OCI-LY1 (cell line): ENCODE results near the gene IMMT.

Experiments used
- H2AFZ ChIP-seq: fragments of 200-600 bp; sonication (generic), shearing (Covaris generic); 2 replicates; pipeline ENCODE4 v1.6.0; 2014; ENCODE audit warnings: antibody characterized with exemption, mild to moderate bottlenecking, low read length
- H3F3A ChIP-seq: fragments of 200-600 bp; sonication (generic), shearing (Covaris generic); 2 replicates; pipeline ENCODE4 v1.6.0; 2014; ENCODE audit warnings: mild to moderate bottlenecking, antibody characterized with exemption, low read length, moderate library complexity; ENCODE audit not compliant: insufficient read depth
- H3K27ac ChIP-seq: fragments of 200-600 bp; sonication (generic); 2 replicates; pipeline ENCODE4 v1.5.1; 2014; ENCODE audit warnings: low read length, mixed run types, mild to moderate bottlenecking, low read depth; ENCODE audit not compliant: poor library complexity, severe bottlenecking
- H3K27me3 ChIP-seq: fragments of 200-600 bp; sonication (generic); 2 replicates; pipeline ENCODE4 v1.6.0; 2014; ENCODE audit warnings: antibody characterized with exemption, mild to moderate bottlenecking, low read length, moderate library complexity; ENCODE audit not compliant: insufficient read depth
- H3K36me3 ChIP-seq: fragments of 200-600 bp; sonication (generic); 2 replicates; pipeline ENCODE4 v1.6.1; 2014; ENCODE audit warnings: mild to moderate bottlenecking, antibody characterized with exemption, low read length, moderate library complexity, mixed read lengths; ENCODE audit not compliant: insufficient read depth
- H3K4me1 ChIP-seq: fragments of 200-600 bp; sonication (generic); 2 replicates; pipeline ENCODE4 v1.5.1; 2014; ENCODE audit warnings: mild to moderate bottlenecking, low read length, moderate library complexity; ENCODE audit not compliant: insufficient read depth, severe bottlenecking
- H3K4me2 ChIP-seq: fragments of 200-600 bp; sonication (generic), shearing (Covaris generic); 2 replicates; pipeline ENCODE4 v1.6.1; 2014; ENCODE audit warnings: low read length
- H3K4me3 ChIP-seq: fragments of 200-600 bp; sonication (generic); 2 replicates; pipeline ENCODE4 v1.5.1; 2014; ENCODE audit warnings: low read length, low read depth, mild to moderate bottlenecking, mixed read lengths; ENCODE audit not compliant: poor library complexity, severe bottlenecking
- H3K79me2 ChIP-seq: fragments of 200-600 bp; shearing (Covaris generic); 2 replicates; pipeline ENCODE4 v1.6.1; 2016; ENCODE audit warnings: mixed run types, low read length, mixed read lengths; ENCODE audit not compliant: insufficient read depth
- H3K9ac ChIP-seq: fragments of 200-600 bp; sonication (generic), shearing (Covaris generic); 2 replicates; pipeline ENCODE4 v1.6.1; 2014; ENCODE audit warnings: mild to moderate bottlenecking, low read length, mixed read lengths
- H3K9me2 ChIP-seq: fragments of 200-600 bp; sonication (generic), shearing (Covaris generic); 2 replicates; pipeline ENCODE4 v1.6.1; 2014; ENCODE audit warnings: low read depth, mild to moderate bottlenecking, low read length, mixed read lengths
- H3K9me3 ChIP-seq: fragments of 200-600 bp; shearing (Covaris generic); 2 replicates; pipeline ENCODE4 v1.6.1; 2014; ENCODE audit warnings: low read length, mixed read lengths
- H4K20me1 ChIP-seq: fragments of 200-600 bp; sonication (generic), shearing (Covaris generic); 2 replicates; pipeline ENCODE4 v1.6.0; 2016; ENCODE audit warnings: mild to moderate bottlenecking, low read length; ENCODE audit not compliant: insufficient read depth
- CTCF ChIP-seq: fragments of 200-600 bp; sonication (generic), shearing (Covaris generic); IDR thresholded peaks from 2 replicates; pipeline ENCODE4 v1.5.1; 2017; ENCODE audit warnings: mild to moderate bottlenecking, antibody characterized with exemption, low read length, moderate library complexity, mixed read lengths
- EZH2 ChIP-seq: fragments of 200-600 bp; sonication (generic), shearing (Covaris generic); IDR thresholded peaks from 2 replicates; pipeline ENCODE4 v1.8.0; 2017; ENCODE audit warnings: borderline replicate concordance, mixed run types, mild to moderate bottlenecking, antibody characterized with exemption, low read length, moderate library complexity, mixed read lengths

IMMT gene

GRCh38 chr2:86102157-86102556 is 93.1 kb downstream of the IMMT start:
- Histone ChIP-seq H4K20me1 (no peaks in the 10 kb centered on the region), H2AFZ (no peak overlapping the region), H3K27ac (no peak overlapping the region), H3K9ac (no peak overlapping the region), H3K79me2 (peaks cover 64% of the 10 kb centered on the region), H3K4me2 (no peak overlapping the region), H3K27me3 (no peaks in the 10 kb centered on the region), H3F3A (no peaks in the 10 kb centered on the region), H3K4me3 (no peak overlapping the region), H3K36me3 (peaks cover 68% of the 10 kb centered on the region), H3K9me3 (no peaks in the 10 kb centered on the region), H3K9me2 (no peaks in the 10 kb centered on the region), H3K4me1 (peaks cover 21% of the 10 kb centered on the region)
- TF ChIP-seq CTCF (no peak), EZH2 (no peak)

GRCh38 chr2:86097913-86098312 is 97.3 kb downstream of the IMMT start:
- H2AFZ ChIP-seq: no peak overlapping the region
- no peaks in the 10 kb centered on the region for H3F3A ChIP-seq
- H4K20me1 ChIP-seq: no peaks in the 10 kb centered on the region; the same call in 1 of the 2 replicates
- H3K27ac ChIP-seq: no peak overlapping the region
- H3K79me2 ChIP-seq: peaks cover 26% of the 10 kb centered on the region
- H3K9me2 ChIP-seq: no peaks in the 10 kb centered on the region
- no peak overlapping the region for H3K4me2 ChIP-seq
- H3K36me3 ChIP-seq: peaks cover 93% of the 10 kb centered on the region
- H3K27me3 ChIP-seq: no peaks in the 10 kb centered on the region
- no peaks in the 10 kb centered on the region for H3K4me1 ChIP-seq
- TF ChIP-seq CTCF: no peak
- TF ChIP-seq EZH2: no peak
- H3K9me3 ChIP-seq: no peaks in the 10 kb centered on the region
- H3K4me3 ChIP-seq: no peak overlapping the region
- H3K9ac ChIP-seq: no peak overlapping the region

- Histone ChIP-seq H3K27me3 (no peaks in the 10 kb centered on the region), H3K9me3 (no peaks in the 10 kb centered on the region), H3K79me2 (peaks cover 20% of the 10 kb centered on the region), H2AFZ (no peak overlapping the region), H3F3A (no peaks in the 10 kb centered on the region), H3K4me2 (no peak overlapping the region), H3K9ac (no peak overlapping the region), H3K9me2 (no peaks in the 10 kb centered on the region), H3K4me1 (no peaks in the 10 kb centered on the region), H3K4me3 (no peak overlapping the region), H4K20me1 (no peaks in the 10 kb centered on the region; the same call in 1 of the 2 replicates), H3K36me3 (peaks cover 92% of the 10 kb centered on the region), H3K27ac (no peak overlapping the region)
- TF ChIP-seq EZH2 (no peak), CTCF (no peak)
These were observed 98.0 kb downstream of the IMMT start for GRCh38 chr2:86097114-86097896.
